GM21576 (cell line): ENCODE results near the gene BCL11A.
A peak's percentile ranks its signal among the peaks of the same experiment; 100 is the strongest.

ENCODE experiments used
- ATAC-seq: cut with Tn5 transposase; IDR thresholded peaks from one replicate; pipeline ENCODE4 v1.9.1; 2021; ENCODE audit warnings: mild to moderate bottlenecking, moderate library complexity; ENCODE audit not compliant: unreplicated experiment

The BCL11A gene

DNA sequence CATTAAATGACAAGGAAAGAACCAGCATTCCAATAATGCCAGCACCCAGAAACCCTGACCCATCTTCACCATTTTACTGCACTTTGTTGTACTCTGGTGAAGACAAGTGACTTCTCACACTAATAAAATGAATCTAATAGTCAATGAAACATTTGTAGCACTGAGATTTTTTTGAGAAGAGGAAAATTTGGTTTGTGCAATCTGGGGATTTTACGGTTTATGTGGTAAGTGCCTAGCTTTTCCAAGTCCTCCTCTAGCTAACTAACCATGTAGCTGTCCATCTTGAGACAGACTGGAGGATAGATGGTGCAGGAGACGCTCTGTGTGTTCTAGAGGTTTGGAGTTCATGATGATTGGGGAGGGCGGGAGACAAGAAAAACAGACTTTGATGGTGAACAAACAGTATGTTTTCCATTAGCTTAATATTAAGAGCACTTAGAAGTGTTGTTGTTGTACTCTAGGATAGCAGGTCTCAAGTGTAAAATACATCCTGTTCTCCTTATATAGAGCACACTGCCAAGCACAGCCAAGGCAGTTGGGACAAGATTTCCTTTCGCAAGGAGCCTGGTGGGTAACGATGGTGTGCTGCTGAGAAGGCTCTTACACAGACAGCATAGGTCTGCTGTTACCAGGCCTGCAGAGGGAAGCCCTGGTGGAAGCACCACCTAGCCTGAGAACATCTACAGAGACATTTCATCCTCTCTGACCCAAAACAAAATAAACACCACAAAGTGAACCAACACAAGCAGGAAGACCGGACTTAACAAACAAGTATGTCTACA lies 83.7 kb downstream of the BCL11A start:
- no peak for ATAC-seq

DNA sequence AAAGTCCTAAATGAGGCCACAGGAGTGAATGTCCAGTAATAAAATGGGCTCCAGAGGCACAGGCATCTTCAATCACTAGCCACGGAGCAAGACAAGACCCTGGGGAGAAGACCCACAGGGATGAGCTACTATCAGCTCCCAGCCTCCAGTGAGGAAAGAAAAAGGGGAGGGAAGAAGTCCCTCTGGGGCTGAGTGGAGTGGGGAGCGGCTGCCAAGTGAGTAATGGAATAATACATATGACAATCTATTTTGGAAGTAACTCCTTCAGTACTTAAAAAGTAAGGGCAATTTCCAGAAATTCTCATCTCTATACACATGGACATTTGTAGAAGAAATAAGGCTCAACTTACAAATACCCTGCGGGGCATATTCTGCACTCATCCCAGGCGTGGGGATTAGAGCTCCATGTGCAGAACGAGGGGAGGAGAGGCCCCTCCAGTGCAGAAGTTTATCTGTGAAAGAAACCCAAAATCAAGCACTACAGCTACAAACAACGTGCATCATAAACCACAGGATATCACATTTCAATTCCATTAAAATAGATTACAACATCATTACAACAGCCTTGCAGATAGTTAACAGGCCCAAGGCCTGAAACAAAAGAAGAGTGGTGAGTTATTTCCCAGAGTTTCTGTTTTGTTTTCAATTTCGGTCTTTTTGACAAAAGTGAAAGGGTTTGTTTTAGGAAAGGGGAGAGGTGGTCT lies 84.9 kb downstream of the BCL11A start:
- ATAC-seq: no peak

DNA sequence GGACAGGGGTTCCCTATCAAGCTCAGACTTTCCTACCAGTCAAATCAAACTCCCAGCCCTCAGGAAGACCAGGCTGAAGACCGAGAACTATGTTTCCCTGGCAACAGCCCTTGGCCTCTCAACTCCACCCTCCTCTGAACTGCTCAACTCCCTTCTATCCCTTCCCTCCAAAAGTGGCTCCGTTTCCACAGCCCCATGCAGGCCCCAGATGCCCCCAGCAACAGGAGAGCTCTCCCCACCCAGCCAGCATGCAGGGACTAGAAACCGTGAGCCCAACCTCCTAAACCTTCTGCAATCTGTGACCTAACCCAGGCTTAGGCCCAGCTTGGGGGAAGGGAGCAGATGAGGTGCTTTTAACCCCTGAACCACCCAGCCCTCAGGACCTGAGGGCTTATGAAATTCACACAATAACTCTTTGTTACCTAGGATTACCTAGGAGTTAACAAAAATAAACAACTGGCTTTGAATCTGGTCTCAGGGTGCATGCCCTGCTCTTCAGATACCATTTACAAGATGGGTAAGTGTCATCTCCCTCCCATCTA lies 87.2 kb downstream of the BCL11A start:
- no peak for ATAC-seq

DNA sequence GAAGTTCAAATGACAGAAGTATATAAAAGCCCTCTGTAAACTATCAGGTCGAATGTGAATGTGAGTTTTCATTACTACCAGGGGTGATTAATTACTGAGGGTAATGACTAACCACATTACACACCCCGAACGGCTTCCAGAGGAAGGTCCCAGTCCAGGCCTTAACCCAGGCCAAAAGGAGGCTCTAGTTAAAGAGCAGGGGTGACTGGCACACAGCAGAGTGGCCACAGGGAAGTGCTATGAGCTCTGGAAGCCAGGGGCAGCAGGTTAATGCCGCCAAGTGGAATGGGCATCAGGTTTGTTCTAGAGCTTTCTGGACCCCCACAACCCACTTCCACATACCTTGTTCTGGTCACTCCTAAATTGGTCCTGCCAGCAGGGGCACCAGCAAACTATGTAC lies 87.7 kb downstream of the BCL11A start:
- ATAC-seq: no peak

GRCh38 chr2:60463249-60463648 lies 90.2 kb downstream of the BCL11A start:
- no peak for ATAC-seq

DNA sequence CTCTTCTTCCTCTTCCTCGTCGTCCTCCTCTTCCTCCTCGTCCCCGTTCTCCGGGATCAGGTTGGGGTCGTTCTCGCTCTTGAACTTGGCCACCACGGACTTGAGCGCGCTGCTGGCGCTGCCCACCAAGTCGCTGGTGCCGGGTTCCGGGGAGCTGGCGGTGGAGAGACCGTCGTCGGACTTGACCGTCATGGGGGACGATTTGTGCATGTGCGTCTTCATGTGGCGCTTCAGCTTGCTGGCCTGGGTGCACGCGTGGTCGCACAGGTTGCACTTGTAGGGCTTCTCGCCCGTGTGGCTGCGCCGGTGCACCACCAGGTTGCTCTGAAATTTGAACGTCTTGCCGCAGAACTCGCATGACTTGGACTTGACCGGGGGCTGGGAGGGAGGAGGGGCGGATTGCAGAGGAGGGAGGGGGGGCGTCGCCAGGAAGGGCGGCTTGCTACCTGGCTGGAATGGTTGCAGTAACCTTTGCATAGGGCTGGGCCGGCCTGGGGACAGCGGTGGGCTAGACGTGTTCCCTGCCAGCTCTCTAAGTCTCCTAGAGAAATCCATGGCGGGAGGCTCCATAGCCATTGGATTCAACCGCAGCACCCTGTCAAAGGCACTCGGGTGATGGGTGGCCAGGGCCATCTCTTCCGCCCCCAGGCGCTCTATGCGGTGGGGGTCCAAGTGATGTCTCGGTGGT lies 91.9 kb downstream of the BCL11A start:
- ATAC-seq: no peak

GRCh38 chr2:60460577-60461420 lies 92.7 kb downstream of the BCL11A start:
- ATAC-seq: no peak

DNA sequence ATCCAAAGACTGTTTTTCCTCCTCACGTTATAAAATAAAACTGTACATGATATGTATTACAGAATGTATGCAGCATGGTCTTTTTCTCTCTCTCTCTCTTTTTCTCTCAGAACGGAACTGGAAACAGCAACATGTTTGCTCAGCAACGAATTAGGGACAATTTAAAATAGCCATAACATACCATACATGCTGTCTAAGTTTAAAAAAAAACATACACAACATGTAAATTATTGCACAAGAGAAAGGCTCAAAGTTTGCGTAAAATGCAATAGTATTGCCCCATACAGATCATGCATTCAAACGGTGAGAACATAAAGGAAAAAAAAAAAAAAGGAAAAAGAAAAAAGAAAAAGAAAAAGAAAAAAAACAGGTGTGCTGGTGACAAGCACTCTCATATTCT lies 93.6 kb downstream of the BCL11A start:
- no peak for ATAC-seq

DNA sequence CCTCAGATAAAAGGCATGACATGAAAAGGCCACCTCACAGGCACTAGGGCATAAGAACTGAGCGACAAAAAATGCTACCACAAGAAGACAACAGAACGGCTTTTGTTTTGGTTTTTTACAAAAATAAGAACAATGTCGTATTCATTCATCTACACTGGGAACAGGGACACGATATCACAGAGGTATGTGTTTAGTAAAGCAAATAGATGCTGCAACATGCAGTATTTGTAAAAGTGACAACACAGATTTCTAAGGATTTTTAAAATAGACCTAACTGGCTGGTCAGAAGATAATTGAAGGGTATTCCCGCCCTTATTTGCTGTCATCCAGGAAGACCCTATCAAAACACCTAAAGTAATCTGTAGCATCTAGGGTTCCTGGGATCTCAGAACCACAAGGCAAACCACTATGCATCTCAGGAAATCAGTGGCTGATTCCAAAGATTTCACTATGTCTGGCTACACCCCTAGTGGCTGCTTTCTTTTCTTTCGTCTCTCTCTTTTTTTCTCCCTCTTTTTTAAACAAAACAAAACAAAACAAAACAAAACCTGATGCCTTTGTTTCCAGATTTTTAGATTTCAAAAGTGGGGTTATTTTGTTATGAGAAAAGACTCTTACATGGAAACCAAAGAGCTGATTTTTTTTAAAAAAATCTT lies 97.2 kb downstream of the BCL11A start:
- no peak for ATAC-seq

GRCh38 chr2:60453872-60454271 lies 99.6 kb downstream of the BCL11A start:
- no peak for ATAC-seq

DNA sequence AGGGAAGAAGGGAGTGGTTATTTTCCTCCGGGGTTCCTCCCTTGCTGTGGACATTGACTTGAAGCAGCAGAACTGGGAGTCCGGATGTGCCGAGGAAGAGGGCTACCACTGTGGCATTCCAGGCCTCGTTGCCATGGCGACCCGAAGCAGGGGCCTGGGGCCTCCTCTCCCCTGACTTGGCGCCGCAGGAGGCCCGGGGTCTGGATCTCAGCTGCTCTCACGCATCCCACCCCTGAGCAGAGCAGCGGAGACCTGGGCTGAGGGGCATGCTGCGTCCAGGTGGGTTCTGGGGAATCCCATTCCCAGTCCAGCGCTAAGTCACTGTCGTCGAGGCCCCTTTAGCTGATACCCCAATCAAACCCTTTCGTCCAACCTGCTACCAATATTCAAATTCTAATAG lies 100.2 kb downstream of the BCL11A start:
- ATAC-seq: no peak

- ATAC-seq: no peak
Measured at GRCh38 chr2:60450488-60450887, 103.0 kb downstream of the BCL11A start.

DNA sequence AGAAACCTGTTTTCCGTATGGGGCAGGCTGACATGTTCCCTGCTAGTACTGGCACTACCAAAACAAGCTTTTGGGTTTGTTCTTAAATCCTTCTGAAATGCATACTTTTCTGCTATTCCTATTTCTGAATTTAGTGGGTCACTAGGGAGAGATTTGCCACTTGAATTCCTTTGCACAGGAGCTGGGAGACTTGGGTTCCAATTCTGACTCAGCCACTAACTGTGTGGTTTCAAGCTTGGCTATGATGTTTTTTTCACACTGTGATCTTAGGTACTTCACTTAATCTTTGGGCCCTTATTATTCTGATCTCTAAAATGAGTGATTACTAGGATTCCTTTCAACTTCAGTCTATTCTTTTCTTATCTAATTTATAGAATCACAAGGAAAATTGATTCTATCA lies 105.5 kb downstream of the BCL11A start:
- ATAC-seq: no peak

GRCh38 chr2:60446413-60447267 lies 106.8 kb downstream of the BCL11A start:
- ATAC-seq: peak; percentile 87

DNA sequence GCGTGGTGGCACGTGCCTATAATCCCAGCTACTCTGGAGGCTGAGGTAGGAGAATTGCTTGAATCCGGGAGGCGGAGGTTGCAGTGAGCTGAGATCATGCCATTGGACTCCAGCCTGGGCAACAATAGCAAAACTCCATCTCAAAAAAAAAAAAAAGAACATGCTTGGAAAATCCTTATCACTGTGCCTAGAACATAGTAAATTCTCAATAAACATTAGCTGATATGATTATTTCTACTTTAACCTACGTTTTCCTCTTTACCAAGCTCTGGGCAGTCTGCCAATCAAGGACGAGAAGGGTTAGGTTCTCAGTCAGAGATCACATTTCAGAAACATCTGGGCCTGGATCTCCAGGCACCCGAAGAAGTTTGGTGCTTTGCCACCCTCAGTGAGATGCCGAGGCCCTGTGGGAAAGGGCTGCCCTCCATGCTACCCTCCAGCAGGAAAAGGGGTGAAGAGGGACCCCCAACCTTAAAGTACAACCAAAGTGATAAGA lies 107.7 kb downstream of the BCL11A start:
- ATAC-seq: no peak

DNA sequence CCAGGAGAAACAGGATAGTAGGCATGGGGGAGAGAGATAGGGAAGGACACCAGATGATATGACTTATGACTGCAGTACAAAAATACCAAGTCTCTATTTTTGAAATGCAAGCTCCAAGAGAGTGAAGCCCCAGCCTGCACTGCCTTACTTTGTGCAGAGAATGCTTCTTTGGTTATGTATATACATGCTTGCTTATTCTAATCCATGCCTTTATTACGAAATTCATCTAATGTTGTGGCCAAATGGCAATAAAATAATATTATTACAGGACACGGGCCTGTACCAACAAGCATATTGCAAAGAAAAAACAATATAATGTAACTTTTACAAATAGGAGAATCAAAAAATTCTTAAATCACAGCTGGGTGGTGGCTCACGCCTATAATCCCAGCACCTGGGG lies 110.8 kb downstream of the BCL11A start:
- no peak for ATAC-seq

GRCh38 chr2:60441800-60442199 lies 111.7 kb downstream of the BCL11A start:
- ATAC-seq: no peak

DNA sequence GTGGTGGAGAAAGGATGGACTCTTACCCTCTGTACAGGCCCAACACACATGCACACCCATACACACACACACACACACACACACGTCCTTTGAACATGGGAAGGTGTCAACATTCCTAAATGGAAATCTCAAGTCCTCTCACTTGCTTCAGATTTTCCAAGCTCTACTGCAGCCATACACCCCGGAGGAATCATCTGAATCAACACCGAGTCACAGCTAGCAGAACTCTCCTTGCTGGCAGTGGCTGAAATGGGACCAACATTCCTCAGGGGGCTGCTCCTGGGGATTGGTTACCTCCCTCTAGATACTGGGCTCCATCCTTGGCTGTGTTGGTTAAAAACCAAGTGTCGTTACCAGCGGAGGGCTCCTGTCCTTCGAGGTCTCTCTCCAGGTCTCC lies 112.7 kb downstream of the BCL11A start:
- no peak for ATAC-seq

DNA sequence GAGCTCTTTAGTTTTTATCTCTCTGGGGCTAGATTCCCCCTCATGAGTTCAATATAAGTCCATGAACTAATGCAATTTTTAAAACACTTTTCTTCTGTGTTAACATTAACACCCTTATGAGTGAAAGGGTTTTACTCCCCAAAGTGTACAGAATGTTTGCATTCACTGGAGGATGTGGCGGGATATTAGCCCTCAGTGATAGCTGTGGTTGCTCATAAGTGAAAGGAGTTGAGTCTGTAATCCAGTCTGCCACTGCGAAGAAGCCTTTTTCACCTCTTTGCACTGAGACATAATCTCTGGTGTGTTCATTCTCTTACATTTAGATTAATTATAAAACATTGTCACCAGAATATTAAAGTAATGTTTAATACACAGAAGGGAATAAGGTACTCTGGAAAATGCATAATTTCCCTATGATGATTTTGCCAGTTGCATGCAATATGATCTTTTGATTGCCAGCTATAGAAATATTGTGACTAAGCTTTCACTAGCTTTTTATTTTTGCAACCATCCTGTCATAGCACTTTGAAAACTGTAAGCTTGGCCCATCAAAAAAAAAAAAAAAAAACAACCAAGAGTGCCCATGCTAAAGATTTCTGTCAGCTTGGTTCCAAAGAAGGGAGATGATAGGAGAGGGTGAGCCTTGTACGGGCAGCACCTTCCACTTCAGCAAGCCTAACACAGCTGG lies 113.2 kb downstream of the BCL11A start:
- no peak for ATAC-seq
